C4-2B (cell line): ENCODE measurements around the gene JHY.

Experiments
- H3K27ac ChIP-seq: fragments of 450-650 bp; 2 replicates; pipeline ENCODE4 v1.5.1; 2017
- CTCF ChIP-seq: fragments of 450-650 bp; conservative IDR thresholded peaks from 2 replicates; pipeline ENCODE4 v1.5.1; 2017; ENCODE audit warnings: mild to moderate bottlenecking
- ZFX ChIP-seq: fragments of 450-650 bp; IDR thresholded peaks from 2 replicates; pipeline ENCODE4 v1.6.1; 2017

Gene JHY

GRCh38 chr11:122998727-122999366 lies 116.3 kb downstream of the JHY start:
- TF ChIP-seq ZFX (no peak), CTCF (no peak)
- H3K27ac ChIP-seq = no peak overlapping the region

- no peak overlapping the region for H3K27ac ChIP-seq
- no peak for TF ChIP-seq CTCF
- TF ChIP-seq ZFX = no peak
Measured at GRCh38 chr11:123000721-123001120, 118.2 kb downstream of the JHY start.

- H3K27ac ChIP-seq = no peak overlapping the region
- TF ChIP-seq ZFX = no peak
- no peak for TF ChIP-seq CTCF
Measured at GRCh38 chr11:123006860-123007542, 124.4 kb downstream of the JHY start.
